ENCODE data around the gene NDUFA6.
A peak's percentile ranks its signal among the peaks of the same experiment; 100 is the strongest.
"Not testable (repeated sequence)": the region's sequence is repeated elsewhere in the genome, so short reads cannot be mapped to it uniquely, and the experiment has no call there.

Gene NDUFA6

DNA sequence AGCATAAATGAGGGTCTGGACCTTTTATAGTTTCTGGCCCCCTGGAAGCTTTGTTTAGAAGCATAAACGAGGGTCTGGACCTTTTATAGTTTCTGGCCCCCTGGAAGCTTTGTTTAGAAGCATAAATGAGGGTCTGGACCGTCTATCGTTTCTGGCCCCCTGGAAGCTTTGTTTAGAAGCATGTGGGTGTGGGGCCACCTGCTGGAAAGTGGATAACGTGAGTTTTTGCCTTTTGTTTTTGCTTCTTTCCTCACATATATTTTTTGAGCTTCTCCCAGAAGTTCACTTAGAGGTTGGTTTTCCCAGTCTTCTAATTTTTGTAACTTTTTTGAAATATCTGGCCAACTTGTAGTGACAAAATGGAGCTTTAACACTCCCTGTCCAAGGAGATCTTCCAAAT is 22.2 kb upstream of the NDUFA6 start:
- not testable (repeated sequence) for DNase-seq (ENCODE audit: low read depth)

DNA sequence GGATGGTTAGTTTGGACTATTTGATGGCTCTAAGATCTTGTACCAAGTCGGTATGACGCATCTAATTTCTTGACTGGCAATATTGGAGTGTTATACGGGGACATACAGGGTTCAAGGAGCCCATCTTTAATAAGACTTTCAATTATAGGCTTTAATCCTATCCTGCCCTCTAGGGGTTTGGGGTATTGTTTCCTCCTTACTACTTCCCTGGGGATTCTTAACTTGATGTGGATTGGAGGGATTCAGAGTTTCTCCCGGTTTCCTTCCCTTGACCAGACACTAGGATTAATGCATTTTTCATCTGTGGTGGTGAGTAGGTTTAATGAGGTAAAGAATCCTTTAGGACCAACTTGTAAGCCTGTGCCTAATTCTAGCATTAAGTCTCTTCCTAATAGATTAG is 21.2 kb upstream of the NDUFA6 start:
- no peak for DNase-seq (ENCODE audit: low read depth)

GRCh38 chr22:42108848-42109247 is 18.3 kb upstream of the NDUFA6 start:
- DNase-seq (ENCODE audit: low read depth): no peak

- DNase-seq (ENCODE audit: low read depth): not testable (repeated sequence)
Measured at GRCh38 chr22:42104332-42104860, 13.8 kb upstream of the NDUFA6 start.

DNA sequence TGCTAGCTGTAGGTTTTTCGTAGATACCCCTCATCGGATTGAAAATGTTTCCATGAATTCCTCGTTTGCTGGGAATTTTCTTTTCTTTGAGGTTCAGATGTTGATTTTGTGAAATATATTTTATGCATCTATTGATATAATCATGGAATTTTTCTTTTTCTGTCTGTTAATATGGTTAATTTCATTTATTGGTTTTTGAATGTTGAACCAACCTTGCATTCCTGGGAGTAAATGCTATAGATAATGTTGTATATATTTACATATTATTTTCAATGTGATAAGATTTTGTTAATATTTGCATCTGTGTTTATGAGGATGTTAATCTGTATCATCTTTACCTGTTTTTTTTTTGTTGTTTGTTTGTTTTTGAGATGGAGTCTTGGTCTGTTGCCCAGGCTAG is 10.6 kb upstream of the NDUFA6 start:
- DNase-seq (ENCODE audit: low read depth): no peak

GRCh38 chr22:42091455-42091782 is 847 bp upstream of the NDUFA6 start:
- no peak for DNase-seq (ENCODE audit: low read depth)

- DNase-seq (ENCODE audit: low read depth): no peak
Measured at GRCh38 chr22:42086051-42086450, 4.5 kb downstream of the NDUFA6 start.

- no peak for DNase-seq (ENCODE audit: low read depth)
Measured at GRCh38 chr22:42084874-42085273, 5.7 kb downstream of the NDUFA6 start.

DNA sequence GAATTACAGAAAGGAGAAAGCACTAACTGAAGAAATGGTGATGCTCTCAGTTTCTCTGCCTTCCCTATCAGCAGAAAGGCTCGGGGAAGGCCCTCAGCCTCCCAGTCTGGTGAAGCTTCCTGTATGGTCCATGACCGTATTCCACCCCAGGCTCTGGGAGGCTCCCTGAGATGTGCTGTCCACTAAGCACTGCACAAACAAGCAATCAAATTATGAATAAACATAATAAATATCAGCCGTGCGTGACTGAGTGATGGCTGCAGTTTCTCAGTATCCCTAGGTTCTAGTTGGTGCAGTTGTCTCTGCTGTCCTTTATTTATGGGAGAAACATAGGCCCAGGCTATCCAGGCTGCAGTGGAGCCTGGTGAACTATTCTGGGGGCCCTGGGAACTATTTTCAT is 7.5 kb downstream of the NDUFA6 start:
- no peak for DNase-seq (ENCODE audit: low read depth)

GRCh38 chr22:42080287-42080686 is 10.3 kb downstream of the NDUFA6 start:
- no peak for DNase-seq (ENCODE audit: low read depth)

DNA sequence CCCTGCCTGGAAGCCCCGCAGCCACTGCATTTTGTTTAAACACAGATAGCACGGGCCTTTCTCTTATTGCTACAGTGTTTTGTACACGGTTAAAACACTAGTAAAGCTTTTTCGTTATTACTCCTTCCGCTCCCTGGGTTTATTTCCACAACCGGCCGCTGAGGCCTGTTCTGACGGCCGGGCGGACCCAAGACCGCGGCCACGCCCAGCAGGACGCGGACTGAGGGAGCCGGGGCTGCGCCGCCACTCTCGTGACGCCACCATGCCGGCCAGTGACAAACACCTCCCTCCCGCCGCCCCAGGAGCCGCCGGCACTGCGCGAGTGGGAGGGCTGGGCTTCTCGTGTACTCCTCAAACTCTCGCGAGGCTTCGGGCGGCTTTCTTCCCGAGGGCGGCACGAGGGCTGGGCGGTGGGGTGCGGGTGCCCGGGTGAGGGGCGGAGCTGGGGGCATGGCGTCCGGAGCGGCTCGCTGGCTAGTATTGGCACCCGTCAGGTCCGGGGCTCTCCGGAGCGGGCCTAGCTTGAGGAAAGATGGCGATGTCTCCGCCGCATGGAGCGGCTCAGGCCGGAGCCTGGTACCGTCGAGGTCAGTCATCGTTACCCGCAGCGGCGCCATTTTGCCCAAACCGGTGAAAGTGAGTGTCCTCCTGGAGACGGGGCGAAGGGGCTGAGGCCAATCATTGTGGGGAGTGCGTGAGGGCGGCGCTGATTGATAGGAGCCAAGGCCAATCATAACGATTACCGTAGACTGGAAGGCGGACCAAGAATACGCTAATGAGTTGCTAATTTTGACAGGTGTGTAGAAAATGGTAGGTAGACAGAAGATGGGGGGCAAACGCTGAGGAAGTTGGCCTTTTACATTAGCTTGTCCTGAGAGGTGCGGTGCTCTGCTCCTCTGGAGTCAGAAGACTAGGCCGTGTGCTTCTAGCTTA is 11.0 kb downstream of the NDUFA6 start, which contains the start of gene SMDT1:
Gene SMDT1 (plus strand): TSS at position 382 of the 933 bp plus-strand sequence. CDS start 69 bp downstream, at position 451.
- peak; percentile 96 for DNase-seq (ENCODE audit: low read depth)

DNA sequence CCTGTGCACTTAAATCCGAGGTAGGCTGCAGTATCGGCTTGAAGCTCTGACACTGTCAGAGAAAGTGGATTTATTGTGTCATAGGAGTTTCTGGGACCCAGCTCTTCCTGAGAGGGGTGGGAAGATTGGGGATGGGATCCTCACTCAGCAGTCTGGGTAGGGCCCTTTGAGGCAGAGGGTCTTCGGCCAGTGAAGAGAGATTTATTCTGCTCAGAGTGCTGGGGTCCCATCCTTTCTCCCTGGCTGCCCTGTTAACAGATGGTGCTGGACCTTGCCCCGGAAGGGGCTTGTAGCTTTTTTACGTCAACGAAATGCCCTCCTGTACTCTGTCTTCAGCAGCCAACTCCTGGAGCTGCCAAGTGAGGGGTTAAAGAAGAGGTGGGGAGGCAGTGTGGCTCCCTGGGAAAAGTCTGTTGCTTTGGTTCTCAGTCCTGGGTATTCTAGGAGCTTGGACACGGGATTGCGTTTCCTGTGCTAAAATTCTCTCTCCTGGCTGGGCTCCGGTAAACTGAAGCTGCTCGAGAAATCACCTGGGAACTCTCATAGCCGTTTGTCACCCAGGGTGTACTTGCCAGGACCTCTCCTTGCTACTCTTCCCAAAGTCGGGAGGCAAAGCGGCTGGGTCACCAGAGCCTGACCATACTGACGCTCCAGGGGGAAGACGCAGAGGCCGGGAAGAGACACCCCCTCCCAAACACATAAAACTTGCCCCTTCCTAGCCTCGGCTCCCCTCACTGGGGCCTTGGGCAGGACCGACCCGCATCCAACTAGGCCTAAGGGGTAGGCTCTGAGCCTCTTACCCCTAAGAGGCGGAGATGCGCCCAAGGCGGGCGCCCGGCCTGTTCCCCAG is 11.9 kb downstream of the NDUFA6 start:
- no peak for DNase-seq (ENCODE audit: low read depth)

- no peak for DNase-seq (ENCODE audit: low read depth)
Measured at GRCh38 chr22:42077486-42078125, 13.0 kb downstream of the NDUFA6 start.

DNA sequence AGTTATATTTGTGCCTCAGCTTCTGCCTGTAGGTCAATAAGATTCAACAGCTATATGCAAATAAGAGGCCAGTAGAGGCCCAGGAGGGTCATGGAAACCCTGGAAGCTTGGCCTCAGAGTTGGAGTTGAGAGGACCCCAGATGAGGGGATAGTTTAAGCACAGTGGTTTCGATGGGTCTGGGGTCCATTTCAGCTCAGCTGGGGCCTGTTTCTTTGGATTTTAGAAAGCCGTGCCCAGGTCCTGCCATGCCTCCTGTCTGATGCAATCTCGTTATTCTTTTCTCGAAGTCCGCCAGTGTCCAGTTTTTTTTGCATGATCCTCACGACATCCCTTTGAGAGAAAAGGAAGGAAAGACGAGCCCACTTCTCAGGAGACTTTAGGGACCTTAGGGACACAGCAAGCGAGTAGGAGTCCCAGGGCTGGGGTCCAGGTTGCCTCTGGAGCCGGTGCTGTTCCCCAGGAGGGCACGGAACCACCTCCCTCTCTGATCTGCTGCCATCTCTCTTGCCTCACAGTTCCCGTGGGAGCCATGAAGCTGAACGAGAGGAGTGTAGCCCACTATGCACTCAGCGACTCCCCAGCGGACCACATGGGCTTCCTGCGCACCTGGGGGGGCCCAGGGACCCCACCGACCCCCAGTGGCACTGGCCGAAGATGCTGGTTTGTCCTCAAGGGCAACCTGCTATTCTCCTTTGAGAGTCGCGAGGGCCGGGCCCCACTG is 13.6 kb downstream of the NDUFA6 start:
- no peak for DNase-seq (ENCODE audit: low read depth)

DNA sequence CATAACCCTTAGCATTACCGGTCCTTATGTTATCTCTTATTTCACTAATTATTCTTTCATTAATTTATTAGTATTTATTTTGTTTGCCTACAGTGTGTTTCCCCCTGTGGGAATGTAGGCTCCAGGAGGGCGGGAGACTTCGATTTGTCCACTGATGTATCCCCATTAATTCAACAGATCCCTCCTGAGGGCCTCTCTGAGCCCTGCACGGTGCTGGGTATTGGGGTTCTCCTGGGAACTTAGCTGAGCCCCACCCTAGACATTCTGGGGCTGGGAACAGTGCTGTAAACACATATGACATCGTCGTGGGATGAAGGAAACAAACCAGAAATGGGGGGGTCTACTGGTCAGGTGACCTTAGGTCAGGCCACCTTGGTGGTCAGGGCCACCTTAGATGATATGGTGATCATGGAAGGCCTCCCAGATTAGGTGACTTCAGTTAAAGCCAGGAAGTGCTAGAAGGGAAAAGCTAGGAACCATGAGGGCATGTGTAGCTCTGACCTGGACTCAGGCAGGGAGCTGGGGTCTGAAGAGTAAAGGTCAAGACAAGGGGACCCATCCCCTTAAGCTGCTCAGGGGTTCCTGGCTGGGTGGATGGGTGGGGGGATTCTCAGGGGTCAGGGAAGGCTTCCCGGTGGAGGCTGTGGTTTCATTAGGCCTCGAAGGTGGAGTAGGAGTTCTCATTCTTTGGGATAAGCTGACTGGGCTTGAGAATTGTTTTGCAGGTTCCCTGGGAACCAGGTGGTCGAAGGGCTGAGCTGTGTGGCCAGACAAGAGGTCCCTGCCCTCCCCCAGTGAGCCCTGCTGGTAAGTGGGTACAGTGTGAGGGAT is 15.5 kb downstream of the NDUFA6 start:
- no peak for DNase-seq (ENCODE audit: low read depth)

DNA sequence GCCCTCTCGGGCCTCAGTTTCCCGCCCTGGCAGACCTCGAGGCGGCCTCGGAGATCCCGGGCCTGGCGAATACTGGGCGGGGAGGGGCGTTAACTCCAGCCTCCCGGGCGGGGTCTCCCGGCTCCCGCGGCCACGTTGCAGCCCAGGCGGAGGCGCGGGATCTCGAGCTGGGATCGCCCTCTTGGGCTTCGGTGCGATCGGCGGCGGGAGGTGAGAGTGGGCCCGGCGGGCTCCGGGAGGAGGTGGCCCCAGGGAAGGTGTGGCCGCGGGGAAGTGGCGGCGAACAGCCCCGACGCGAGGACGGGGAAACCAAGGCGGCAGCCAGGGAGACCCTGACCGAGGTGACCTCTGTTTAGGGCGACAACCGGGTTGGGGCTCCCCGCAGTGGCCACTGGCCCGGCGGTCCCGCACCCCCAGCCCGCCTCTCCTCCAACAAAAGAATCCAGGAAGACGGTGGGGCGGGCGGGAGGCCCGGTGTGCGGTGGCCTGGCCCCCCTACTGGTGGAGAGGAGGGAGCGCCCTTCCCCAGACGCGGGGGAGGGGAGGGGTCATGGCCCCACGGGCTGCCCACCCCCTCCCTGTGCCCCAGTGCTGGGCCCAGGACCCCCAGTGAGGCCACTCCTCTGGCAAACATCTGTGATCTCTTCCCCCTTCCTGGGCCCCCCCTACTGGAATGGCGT is 16.3 kb downstream of the NDUFA6 start, which contains the start of gene PHETA2:
Gene PHETA2 (plus strand): TSS at position 117 of the 680 bp plus-strand sequence. CDS start 3,046 bp downstream, outside the sequence.
- peak; percentile 41 for DNase-seq (ENCODE audit: low read depth)

GRCh38 chr22:42073621-42074041 is 16.9 kb downstream of the NDUFA6 start:
- no peak for DNase-seq (ENCODE audit: low read depth)

- DNase-seq (ENCODE audit: low read depth): no peak
Measured at GRCh38 chr22:42072606-42073330, 17.8 kb downstream of the NDUFA6 start.

DNA sequence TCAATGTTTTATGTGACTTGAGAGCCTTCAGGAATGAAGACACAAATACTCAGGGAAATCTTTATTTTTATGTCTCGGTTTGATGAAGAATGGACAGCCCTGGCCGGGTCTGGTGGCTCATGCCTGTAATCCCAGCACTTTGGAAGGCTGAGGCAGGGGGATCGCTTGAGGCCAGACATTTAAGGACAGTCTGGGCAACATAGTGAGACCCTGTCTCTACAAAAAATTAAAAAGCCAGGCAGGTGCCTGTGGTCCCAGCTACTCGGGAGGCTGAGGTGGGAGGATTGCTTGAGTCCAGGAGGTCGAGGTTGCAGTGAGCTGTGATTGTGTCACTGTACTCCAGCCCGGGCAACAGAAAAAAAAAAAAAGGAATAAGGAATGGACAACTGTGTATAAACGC is 19.1 kb downstream of the NDUFA6 start:
- DNase-seq (ENCODE audit: low read depth): not testable (repeated sequence)
